Measurements from ENCODE around the gene RAB3IL1.
"Not testable (repeated sequence)": the region's sequence is repeated elsewhere in the genome, so short reads cannot be mapped to it uniquely, and the experiment has no call there.

DNA sequence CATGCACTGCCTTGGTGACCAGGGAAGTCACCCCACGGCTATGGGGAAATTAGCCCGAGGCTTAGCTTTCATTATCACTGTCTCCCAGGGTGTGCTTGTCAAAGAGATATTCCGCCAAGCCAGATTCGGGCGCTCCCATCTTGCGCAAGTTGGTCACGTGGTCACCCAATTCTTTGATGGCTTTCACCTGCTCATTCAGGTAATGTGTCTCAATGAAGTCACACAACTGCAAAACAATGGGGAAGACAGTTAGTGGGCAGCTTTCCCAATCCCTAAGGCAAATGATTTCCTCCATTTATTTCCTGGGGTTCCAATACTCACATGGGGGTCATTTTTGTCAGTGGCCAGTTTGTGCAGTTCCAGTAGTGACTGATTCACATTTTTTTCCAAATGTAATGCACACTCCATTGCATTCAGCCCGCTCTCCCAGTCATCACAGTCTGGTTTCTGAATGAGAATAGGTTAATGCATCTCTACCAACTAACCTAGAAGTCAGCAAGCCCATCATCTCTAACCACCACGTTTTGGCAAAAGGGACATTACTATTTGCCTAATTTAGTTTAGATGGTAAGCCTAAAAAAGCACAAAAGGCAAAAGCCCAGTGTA lies 47.4 kb upstream of the RAB3IL1 start:
- TF ChIP-seq POLR2AphosphoS5 (IDR thresholded peaks at IDR 0.05; ENCODE audit: borderline replicate concordance, low read depth, low read length); EZH2 (IDR thresholded peaks at IDR 0.05); FOXP2 (optimal IDR thresholded peaks at IDR 0.05; ENCODE audit: control extremely low read depth, extremely low read length, insufficient read depth): not testable (repeated sequence)

Data from SK-N-MC (cell line).